HepG2 (cell line): ENCODE measurements around the gene TUBB. TPM values are rescaled to one million over a fixed set of nuclear protein-coding genes. Genes with fewer than 3 reads are reported as not detected.
A peak's percentile ranks its signal among the peaks of the same experiment; 100 is the strongest.

ENCODE experiments used
- AKAP8 ChIP-seq: sonication (generic); formaldehyde crosslinking; IDR thresholded peaks from 2 replicates; pipeline ENCODE4 v1.5.1; 2020; ENCODE audit warnings: mild to moderate bottlenecking, missing genetic modification reagents
- ARNT2 ChIP-seq: sonication (generic); formaldehyde crosslinking; IDR thresholded peaks from 2 replicates; pipeline ENCODE4 v1.8.0; 2022; ENCODE audit warnings: mild to moderate bottlenecking, low read depth, missing genetic modification reagents, moderate library complexity
- BATF2 ChIP-seq: sonication (generic); formaldehyde crosslinking; IDR thresholded peaks from 2 replicates; pipeline ENCODE4 v1.8.0; 2022; ENCODE audit warnings: mild to moderate bottlenecking, missing genetic modification reagents, moderate library complexity
- EZH2 ChIP-seq: conservative IDR thresholded peaks from 2 replicates; pipeline ENCODE4 v1.6.1; 2012; ENCODE audit warnings: mild to moderate bottlenecking, low read depth, low read length, moderate library complexity
- HCFC1 ChIP-seq: fragments of 150-350 bp; IDR thresholded peaks from 2 replicates; pipeline ENCODE4 v1.6.1; 2014; ENCODE audit warnings: low read depth, low read length
- HMGXB3 ChIP-seq: sonication (generic); formaldehyde crosslinking; IDR thresholded peaks from 2 replicates; pipeline ENCODE4 v1.4.0; 2020; ENCODE audit warnings: missing genetic modification reagents, borderline replicate concordance
- HNF4A ChIP-seq: sonication (generic); formaldehyde crosslinking; IDR thresholded peaks from 2 replicates; pipeline ENCODE4 v1.4.0; 2020; ENCODE audit warnings: missing genetic modification reagents
- HNRNPLL ChIP-seq: fragments of 200-400 bp; formaldehyde crosslinking; IDR thresholded peaks from 2 replicates; pipeline ENCODE4 v1.6.1; 2017; ENCODE audit warnings: mild to moderate bottlenecking, low read depth, low read length; ENCODE audit not compliant: poor library complexity, severe bottlenecking
- MATR3 ChIP-seq: sonication (generic); formaldehyde crosslinking; IDR thresholded peaks from 2 replicates; pipeline ENCODE4 v1.4.0; 2020; ENCODE audit warnings: missing genetic modification reagents
- MED1 ChIP-seq: sonication (generic); formaldehyde crosslinking; IDR thresholded peaks from 2 replicates; pipeline ENCODE4 v1.4.0; 2020; ENCODE audit warnings: missing genetic modification reagents
- NFAT5 ChIP-seq: sonication (generic); formaldehyde crosslinking; IDR thresholded peaks from 2 replicates; pipeline ENCODE4 v1.4.0; 2020; ENCODE audit warnings: missing genetic modification reagents
- SCMH1 ChIP-seq: sonication (generic); formaldehyde crosslinking; IDR thresholded peaks from 2 replicates; pipeline ENCODE4 v1.9.0; 2021; ENCODE audit warnings: missing genetic modification reagents, mild to moderate bottlenecking, borderline replicate concordance
- TEAD3 ChIP-seq: optimal IDR thresholded peaks from 2 replicates; pipeline ENCODE3; 2016; ENCODE audit warnings: borderline replicate concordance
- ZNF3 ChIP-seq: IDR thresholded peaks from 2 replicates; pipeline ENCODE4 v1.7.0; 2017; ENCODE audit warnings: inconsistent platforms
- ZNF30 ChIP-seq: sonication (generic); formaldehyde crosslinking; IDR thresholded peaks from 2 replicates; pipeline ENCODE4 v1.5.0; 2020; ENCODE audit warnings: mild to moderate bottlenecking, missing genetic modification reagents
- ZNF317 ChIP-seq: sonication (generic); formaldehyde crosslinking; IDR thresholded peaks from 2 replicates; pipeline ENCODE4 v1.5.0; 2020; ENCODE audit warnings: mild to moderate bottlenecking, missing genetic modification reagents
- ZNF343 ChIP-seq: sonication (generic); formaldehyde crosslinking; IDR thresholded peaks from 2 replicates; pipeline ENCODE4 v1.4.0; 2020; ENCODE audit warnings: mild to moderate bottlenecking, missing genetic modification reagents
- ZNF451 ChIP-seq: sonication (generic); formaldehyde crosslinking; IDR thresholded peaks from 2 replicates; pipeline ENCODE4 v1.5.0; 2020; ENCODE audit warnings: mild to moderate bottlenecking, missing genetic modification reagents
- ZNF788 ChIP-seq: sonication (generic); formaldehyde crosslinking; IDR thresholded peaks from 2 replicates; pipeline ENCODE4 v1.5.0; 2020; ENCODE audit warnings: mild to moderate bottlenecking, missing genetic modification reagents, borderline replicate concordance
- ZNF83 ChIP-seq: sonication (generic); formaldehyde crosslinking; IDR thresholded peaks from 2 replicates; pipeline ENCODE4 v1.4.0; 2020; ENCODE audit warnings: missing genetic modification reagents, mild to moderate bottlenecking, borderline replicate concordance
- polyA plus RNA-seq, 8 experiments: library from polyadenylated mRNA; depleted of rRNA in 3 of 8; stranded (reverse) in 7 of 8; unstranded in 1 of 8; fragments of >200 nt; fragmentation: Illumina TruSeq in 4 of 8; extraction: Trizol in 4 of 8; gene quantifications; 2 replicates each; pipeline versions ENCODE4 v1.2.1 to v1.2.3, GENCODE V29; 2011 to 2016; ENCODE audit warnings: low read depth in 4 of 8, missing spikeins in 1 of 8, mixed read lengths in 1 of 8; ENCODE audit not compliant: insufficient read depth in 1 of 8
- total RNA-seq, 5 experiments: library from RNA; depleted of rRNA; stranded (reverse); fragments of >200 nt; fragmentation: Illumina TruSeq; extraction: Trizol; gene quantifications; 2 replicates each; pipeline ENCODE4 v1.2.3, GENCODE V29; 2016; ENCODE audit warnings: low read depth in 1 of 5

Gene TUBB
- total and polyA plus RNA-seq, 2 of the 13 experiments (the other 11 are each of a cell fraction or from before 2014, with no cell fraction given) = 911 to 1,163 TPM

GRCh38 chr6:30721198-30722024 lies 1.3 kb downstream of the TUBB start (continued):
- TF ChIP-seq EZH2 (no peak), TEAD3 (peak; percentile 92), HNRNPLL (peak; percentile 45), NFAT5 (CRISPR knock-in tag) (peak; percentile 5), ZNF343 (CRISPR knock-in tag) (0 out of 2 replicates have a peak, but pooled peaks have one; percentile 18), ZNF451 (peak; percentile 85), HNF4A (no peak), SCMH1 (no peak), HCFC1 (peak; percentile 28; the same call in 1 of the 2 replicates), HMGXB3 (CRISPR knock-in tag) (no peak), AKAP8 (CRISPR knock-in tag) (peak; percentile 99), BATF2 (CRISPR knock-in tag) (no peak), ZNF83 (CRISPR knock-in tag) (peak; percentile 61; the same call in 1 of the 2 replicates), MATR3 (no peak), ZNF3 (CRISPR knock-in tag) (no peak; the same call in 1 of the 2 replicates), ZNF30 (CRISPR knock-in tag) (no peak), ARNT2 (CRISPR knock-in tag) (peak; percentile 69), ZNF788 (CRISPR knock-in tag) (peak; percentile 79), ZNF317 (CRISPR knock-in tag) (peak; percentile 63; the same call in 1 of the 2 replicates), MED1 (peak; percentile 68)
